MM.1S (cell line): ENCODE data around the gene ERCC5.

Experiments used
- DNase-seq: peaks from one replicate; pipeline ENCODE4 v3.0.0-alpha.2; 2015
- H2AFZ ChIP-seq: fragments of 300-600 bp; sonication (generic); 2 replicates; pipeline ENCODE4 v1.6.0; 2016; ENCODE audit warnings: antibody characterized with exemption, low read length
- H3F3A ChIP-seq: fragments of 300-600 bp; sonication (generic); 2 replicates; pipeline ENCODE4 v1.6.1; 2016; ENCODE audit warnings: mild to moderate bottlenecking, antibody characterized with exemption, low read length, moderate library complexity, mixed read lengths; ENCODE audit not compliant: insufficient read depth
- H3K27ac ChIP-seq: fragments of 300-600 bp; sonication (generic); 2 replicates; pipeline ENCODE4 v1.5.1; 2016; ENCODE audit warnings: mild to moderate bottlenecking, low read length
- H3K27me3 ChIP-seq: fragments of 300-600 bp; sonication (generic); replicated peaks from 2 replicates; pipeline ENCODE4 v1.6.0; 2016; ENCODE audit warnings: low read length; ENCODE audit not compliant: insufficient read depth
- H3K36me3 ChIP-seq: fragments of 300-600 bp; sonication (generic); replicated peaks from 2 replicates; pipeline ENCODE4 v1.6.1; 2016; ENCODE audit warnings: mild to moderate bottlenecking, low read length, mixed read lengths; ENCODE audit not compliant: insufficient read depth
- H3K4me1 ChIP-seq: fragments of 300-600 bp; sonication (generic); 2 replicates; pipeline ENCODE4 v1.6.1; 2016; ENCODE audit warnings: low read length, mixed read lengths
- H3K4me2 ChIP-seq: fragments of 300-600 bp; sonication (generic); 2 replicates; pipeline ENCODE4 v1.6.0; 2016; ENCODE audit warnings: low read depth, low read length
- H3K4me3 ChIP-seq: fragments of 300-600 bp; sonication (generic); 2 replicates; pipeline ENCODE4 v1.5.1; 2016; ENCODE audit warnings: low read length, mixed read lengths
- H3K79me2 ChIP-seq: fragments of 300-600 bp; sonication (generic); 2 replicates; pipeline ENCODE4 v1.6.1; 2016; ENCODE audit warnings: mixed run types, low read length, mixed read lengths
- H3K9ac ChIP-seq: fragments of 300-600 bp; sonication (generic); 2 replicates; pipeline ENCODE4 v1.6.1; 2016; ENCODE audit warnings: low read length, mixed read lengths
- H3K9me2 ChIP-seq: fragments of 300-600 bp; sonication (generic); replicated peaks from 2 replicates; pipeline ENCODE4 v1.6.1; 2016; ENCODE audit warnings: mild to moderate bottlenecking, low read length, mixed read lengths; ENCODE audit not compliant: insufficient read depth
- H3K9me3 ChIP-seq: fragments of 300-600 bp; sonication (generic); replicated peaks from 2 replicates; pipeline ENCODE4 v1.6.1; 2016; ENCODE audit warnings: mild to moderate bottlenecking, low read length, mixed read lengths; ENCODE audit not compliant: insufficient read depth
- H4K20me1 ChIP-seq: fragments of 300-600 bp; sonication (generic); 2 replicates; pipeline ENCODE4 v1.6.1; 2016; ENCODE audit warnings: mild to moderate bottlenecking, low read length, moderate library complexity, mixed read lengths; ENCODE audit not compliant: insufficient read depth
- CTCF ChIP-seq: fragments of 300-600 bp; sonication (generic); IDR thresholded peaks from 2 replicates; pipeline ENCODE4 v1.5.1; 2016; ENCODE audit warnings: antibody characterized with exemption, low read length, mixed read lengths
- EZH2 ChIP-seq: fragments of 300-600 bp; sonication (generic); optimal IDR thresholded peaks from 2 replicates; pipeline ENCODE3; 2017; ENCODE audit warnings: low read depth, mild to moderate bottlenecking, antibody characterized with exemption, low read length, mixed read lengths
- EZH2phosphoT487 ChIP-seq: fragments of 300-600 bp; sonication (generic); IDR thresholded peaks from 2 replicates; pipeline ENCODE4 v1.6.1; 2018; ENCODE audit warnings: antibody characterized with exemption, low read length

ERCC5 gene

DNA sequence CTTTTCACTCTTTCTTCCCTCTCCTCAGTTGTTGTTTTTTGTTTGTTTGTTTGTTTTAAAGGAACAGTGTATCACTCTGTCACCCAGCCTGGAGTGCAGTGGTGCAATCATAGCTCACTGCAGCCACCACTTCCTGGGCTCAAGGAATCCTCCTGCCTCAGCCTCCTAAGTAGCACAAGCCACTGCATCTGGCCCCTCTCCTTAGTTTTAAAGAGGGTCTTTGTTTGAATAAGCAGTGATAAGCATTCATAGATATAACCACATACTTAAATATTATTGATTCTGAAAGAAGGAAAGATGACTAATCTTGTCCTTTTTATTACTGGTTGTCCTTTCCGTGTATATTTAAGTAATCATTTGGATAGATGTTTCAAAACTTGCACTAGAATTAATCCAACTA, 26.7 kb downstream of the ERCC5 start:
- Histone ChIP-seq H3K9ac (no peak overlapping the region), H3K36me3 (0 out of 2 replicates have a peak, but pooled peaks cover 3% of the 10 kb centered on the region), H3K9me2 (no peaks in the 10 kb centered on the region), H3K79me2 (no peaks in the 10 kb centered on the region), H3K9me3 (no peaks in the 10 kb centered on the region), H3F3A (no peaks in the 10 kb centered on the region), H3K4me2 (no peak overlapping the region), H3K27ac (no peak overlapping the region), H3K4me3 (no peak overlapping the region), H4K20me1 (no peaks in the 10 kb centered on the region), H2AFZ (no peak overlapping the region), H3K27me3 (no peaks in the 10 kb centered on the region), H3K4me1 (no peaks in the 10 kb centered on the region)
- DNase-seq, result no peak
- TF ChIP-seq EZH2 (no peak), EZH2phosphoT487 (no peak), CTCF (no peak)

- Histone ChIP-seq H3K9me2 (no peaks in the 10 kb centered on the region), H3K27me3 (no peaks in the 10 kb centered on the region), H3K9ac (no peak overlapping the region), H3K4me1 (no peaks in the 10 kb centered on the region), H3K27ac (no peak overlapping the region), H3F3A (no peaks in the 10 kb centered on the region), H3K4me3 (no peak overlapping the region), H3K9me3 (no peaks in the 10 kb centered on the region), H4K20me1 (no peaks in the 10 kb centered on the region), H2AFZ (no peak overlapping the region), H3K4me2 (no peak overlapping the region), H3K79me2 (no peaks in the 10 kb centered on the region), H3K36me3 (no peaks in the 10 kb centered on the region)
- DNase-seq, result no peak
- TF ChIP-seq EZH2phosphoT487 (no peak), EZH2 (no peak), CTCF (no peak)
Measured at GRCh38 chr13:102873653-102874052, 27.8 kb downstream of the ERCC5 start.

- no peak for TF ChIP-seq EZH2
- no peak for TF ChIP-seq CTCF
- TF ChIP-seq EZH2phosphoT487, result no peak
- Histone ChIP-seq H3K36me3 (no peaks in the 10 kb centered on the region), H3K9ac (no peak overlapping the region), H3K9me3 (no peaks in the 10 kb centered on the region), H3K27ac (no peak overlapping the region), H4K20me1 (no peaks in the 10 kb centered on the region), H3K79me2 (no peaks in the 10 kb centered on the region), H2AFZ (no peak overlapping the region), H3K4me3 (no peak overlapping the region), H3K9me2 (no peaks in the 10 kb centered on the region), H3K4me1 (no peaks in the 10 kb centered on the region), H3F3A (no peaks in the 10 kb centered on the region), H3K4me2 (no peak overlapping the region), H3K27me3 (no peaks in the 10 kb centered on the region)
- no peak for DNase-seq
Measured at GRCh38 chr13:102875256-102875655, 29.4 kb downstream of the ERCC5 start.

- no peaks in the 10 kb centered on the region for H3K4me1 ChIP-seq
- no peaks in the 10 kb centered on the region for H3K79me2 ChIP-seq
- no peak overlapping the region for H2AFZ ChIP-seq
- no peak overlapping the region for H3K4me3 ChIP-seq
- no peak for DNase-seq
- H3K4me2 ChIP-seq, result no peak overlapping the region
- H3K36me3 ChIP-seq, result no peaks in the 10 kb centered on the region
- no peak overlapping the region for H3K9ac ChIP-seq
- no peaks in the 10 kb centered on the region; the same call in 1 of the 2 replicates for H4K20me1 ChIP-seq
- H3K27me3 ChIP-seq, result no peaks in the 10 kb centered on the region
- H3F3A ChIP-seq, result no peaks in the 10 kb centered on the region
- TF ChIP-seq EZH2phosphoT487 (no peak), EZH2 (no peak), CTCF (no peak)
- no peaks in the 10 kb centered on the region for H3K9me3 ChIP-seq
- H3K9me2 ChIP-seq, result no peaks in the 10 kb centered on the region
- no peak overlapping the region for H3K27ac ChIP-seq
Measured at GRCh38 chr13:102877303-102877702, 31.5 kb downstream of the ERCC5 start.
